NCI-H2029 (cell line): ENCODE results near the gene NPW.
"Not testable (repeated sequence)": the region's sequence is repeated elsewhere in the genome, so short reads cannot be mapped to it uniquely, and the experiment has no call there.

Source experiments
- DNase-seq: peaks from one replicate; lab custom pipeline; 2025; lab: John Stamatoyannopoulos, UW

The NPW gene

DNA sequence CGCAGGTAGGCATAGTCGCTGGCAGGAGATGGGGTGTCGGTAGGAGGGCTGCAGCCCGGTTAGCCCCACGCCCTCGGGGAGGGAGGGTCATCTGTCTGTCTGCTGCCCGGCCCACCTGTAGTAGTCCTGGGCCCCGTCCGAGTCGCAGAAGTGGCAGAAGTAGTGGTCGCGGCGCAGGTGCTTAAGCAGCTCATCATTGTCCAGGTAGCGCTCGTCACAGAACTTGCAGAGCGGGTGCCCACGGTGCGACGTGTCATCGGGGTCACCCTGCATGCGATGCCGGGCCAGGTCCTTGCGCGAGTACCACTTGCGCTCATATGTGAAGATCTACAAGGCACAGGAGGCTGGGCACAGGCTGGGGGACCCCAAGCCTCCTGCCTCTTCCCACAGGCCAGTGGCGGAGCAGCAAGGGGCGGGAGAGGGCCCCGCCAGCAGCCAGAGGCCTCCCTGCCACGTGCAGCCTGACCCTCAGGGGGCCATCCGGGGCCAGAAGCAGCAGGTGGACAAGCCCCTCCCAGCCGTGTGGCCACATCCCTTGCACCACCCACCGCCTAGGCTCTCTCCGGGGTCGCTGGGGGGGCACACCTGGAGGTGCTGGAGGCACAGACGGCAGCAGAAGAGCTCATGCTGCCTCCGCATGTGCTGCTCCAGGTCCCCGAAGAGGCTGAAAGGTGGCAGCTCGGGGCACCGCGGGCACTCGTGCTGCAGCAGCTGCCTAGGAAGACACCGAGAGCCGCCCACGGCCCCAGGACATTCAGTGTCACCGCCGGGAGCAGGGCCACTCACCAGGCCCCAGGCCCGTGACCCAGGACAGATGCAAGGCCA lies 17.0 kb upstream of the NPW start:
- DNase-seq = no peak

DNA sequence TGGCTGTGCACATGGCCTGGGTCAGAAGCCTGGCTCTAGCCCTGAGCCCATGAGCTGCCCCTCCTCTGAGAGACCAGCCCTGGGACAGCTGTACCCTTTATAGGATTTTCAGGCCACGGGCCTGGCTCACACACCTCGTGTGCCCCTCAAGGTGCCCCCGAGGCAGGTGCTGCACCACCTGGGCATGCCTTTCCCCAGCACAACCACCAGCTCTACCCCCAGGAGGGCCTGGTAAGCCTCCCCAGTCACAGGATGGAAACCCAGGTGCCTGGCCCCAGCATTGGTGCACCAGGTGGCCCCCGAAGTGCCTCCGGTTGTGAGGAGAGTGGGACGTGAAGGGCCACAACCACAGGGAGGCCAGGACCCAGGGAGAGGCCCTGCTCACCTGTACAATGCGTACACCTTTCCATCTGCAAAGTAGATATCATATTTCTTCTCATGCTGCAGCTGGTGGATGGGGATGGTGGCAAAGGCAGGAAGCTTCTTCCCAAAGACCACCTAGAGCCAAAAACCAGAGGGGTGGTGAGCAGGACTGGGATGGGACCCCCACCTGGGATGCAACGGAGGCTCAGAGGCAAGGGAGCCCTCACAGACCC lies 16.3 kb upstream of the NPW start:
- DNase-seq = no peak

DNA sequence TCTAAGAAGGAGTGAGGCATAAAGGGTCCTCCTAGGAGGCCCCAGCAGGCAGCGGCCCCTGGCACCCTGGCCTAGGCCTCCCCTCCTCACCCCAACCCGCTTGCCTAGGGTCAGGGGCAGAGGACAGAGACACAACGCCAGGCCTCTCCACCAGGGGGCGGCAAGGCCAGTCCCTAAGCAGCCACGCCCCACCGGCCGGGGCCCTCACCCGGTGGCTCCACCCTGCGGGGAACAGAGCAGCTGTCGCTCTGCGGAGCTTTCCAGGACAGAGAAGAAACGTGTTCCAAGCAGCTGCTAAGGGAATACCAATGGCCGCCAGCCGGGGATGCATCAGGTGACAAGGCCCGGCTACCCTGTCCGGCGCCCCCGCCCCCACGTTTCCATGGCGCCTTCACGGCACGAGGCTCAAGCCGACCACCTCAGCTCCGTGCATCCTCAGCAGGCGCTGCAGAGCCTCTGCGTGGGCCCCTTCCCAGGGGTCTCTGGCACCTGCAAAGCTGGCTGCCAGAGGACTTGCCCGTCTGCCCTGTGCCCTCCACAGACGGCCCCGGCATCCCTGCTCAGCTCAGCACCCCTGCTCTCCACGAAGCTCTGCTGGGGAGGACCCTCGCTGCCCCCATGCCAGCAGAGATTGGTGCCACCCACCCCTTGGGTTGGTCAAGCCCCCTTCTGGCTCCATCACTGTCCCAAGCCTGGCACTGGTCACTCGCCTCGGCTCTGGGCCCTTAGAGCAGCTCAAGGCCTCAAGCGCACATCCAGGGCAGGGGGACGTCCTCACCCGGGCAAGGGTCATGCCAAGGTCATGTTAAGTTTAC lies 15.6 kb upstream of the NPW start:
- DNase-seq = peak; percentile 87

DNA sequence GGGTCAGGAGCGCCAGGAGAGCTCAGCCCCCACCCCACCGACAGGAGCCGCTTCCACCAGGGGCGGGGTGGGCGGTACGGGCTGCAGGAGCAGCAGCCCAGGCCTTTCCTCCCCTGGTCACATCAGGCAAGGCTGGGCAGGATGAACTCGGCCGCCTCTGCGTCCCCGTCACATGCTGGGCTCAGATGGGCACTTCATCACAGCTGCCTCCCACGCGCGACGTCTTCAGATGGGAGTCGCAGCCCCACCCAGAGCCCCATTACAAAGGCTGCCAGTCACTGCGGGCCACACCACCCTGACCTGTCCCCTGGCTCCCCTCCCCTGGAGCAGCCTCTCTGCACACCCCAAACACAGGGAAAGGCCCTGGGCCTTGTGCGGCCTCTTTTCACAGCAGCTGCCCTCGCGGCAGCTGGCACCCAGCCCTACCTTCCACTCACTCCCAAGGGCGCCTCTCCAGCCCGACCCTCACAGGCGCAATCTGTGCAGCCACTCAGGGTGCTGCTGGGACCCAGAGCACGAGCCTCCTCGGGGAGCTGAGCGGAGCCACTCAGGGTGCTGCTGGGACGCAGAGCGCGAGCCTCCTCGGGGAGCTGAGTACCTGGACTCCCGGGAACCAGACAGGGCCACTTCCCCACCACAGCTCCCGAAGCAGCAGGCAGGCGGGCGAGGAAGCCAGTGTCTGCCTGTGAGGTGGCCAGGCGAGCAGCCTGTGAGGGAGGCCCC lies 14.6 kb upstream of the NPW start:
- no peak for DNase-seq

DNA sequence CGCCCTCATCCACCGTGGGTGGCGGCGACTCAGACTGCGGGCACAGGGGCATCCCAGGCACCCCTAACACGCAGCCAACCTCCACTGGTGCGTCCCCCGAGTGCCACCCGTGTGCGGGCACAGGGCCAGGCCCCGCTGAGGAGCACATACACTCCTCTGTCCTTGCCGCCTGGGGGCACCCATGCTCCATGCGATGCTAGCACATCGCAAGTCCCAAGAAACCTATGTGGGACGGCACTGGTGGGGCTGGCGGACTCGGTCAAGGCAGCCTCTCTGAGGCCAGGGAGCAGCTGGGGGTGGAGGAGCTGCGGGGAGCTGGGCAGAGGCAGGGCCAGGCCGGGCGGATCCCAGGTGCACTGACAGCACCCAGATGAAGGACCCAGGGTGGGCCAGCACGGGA lies 13.9 kb upstream of the NPW start:
- no peak for DNase-seq

DNA sequence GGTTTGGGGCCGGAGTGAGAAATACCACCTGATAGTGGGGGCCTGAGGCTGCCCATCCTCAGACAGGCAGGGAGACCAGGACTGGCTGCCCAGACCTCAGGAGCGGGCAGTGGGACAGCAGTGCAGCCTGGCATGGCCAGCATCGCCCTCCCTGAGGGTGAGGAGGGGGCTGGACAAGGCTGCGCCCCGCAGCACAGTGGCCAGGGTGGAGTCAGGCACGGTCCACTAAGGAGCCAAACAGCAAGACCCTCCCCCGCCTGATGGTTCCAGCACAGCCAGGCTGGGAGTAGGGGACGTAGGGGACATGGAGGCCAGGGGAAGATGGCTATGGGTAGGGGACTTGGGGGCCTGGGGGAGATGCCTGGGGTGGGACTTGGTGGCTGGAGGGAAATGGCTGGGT lies 13.3 kb upstream of the NPW start:
- DNase-seq = no peak

DNA sequence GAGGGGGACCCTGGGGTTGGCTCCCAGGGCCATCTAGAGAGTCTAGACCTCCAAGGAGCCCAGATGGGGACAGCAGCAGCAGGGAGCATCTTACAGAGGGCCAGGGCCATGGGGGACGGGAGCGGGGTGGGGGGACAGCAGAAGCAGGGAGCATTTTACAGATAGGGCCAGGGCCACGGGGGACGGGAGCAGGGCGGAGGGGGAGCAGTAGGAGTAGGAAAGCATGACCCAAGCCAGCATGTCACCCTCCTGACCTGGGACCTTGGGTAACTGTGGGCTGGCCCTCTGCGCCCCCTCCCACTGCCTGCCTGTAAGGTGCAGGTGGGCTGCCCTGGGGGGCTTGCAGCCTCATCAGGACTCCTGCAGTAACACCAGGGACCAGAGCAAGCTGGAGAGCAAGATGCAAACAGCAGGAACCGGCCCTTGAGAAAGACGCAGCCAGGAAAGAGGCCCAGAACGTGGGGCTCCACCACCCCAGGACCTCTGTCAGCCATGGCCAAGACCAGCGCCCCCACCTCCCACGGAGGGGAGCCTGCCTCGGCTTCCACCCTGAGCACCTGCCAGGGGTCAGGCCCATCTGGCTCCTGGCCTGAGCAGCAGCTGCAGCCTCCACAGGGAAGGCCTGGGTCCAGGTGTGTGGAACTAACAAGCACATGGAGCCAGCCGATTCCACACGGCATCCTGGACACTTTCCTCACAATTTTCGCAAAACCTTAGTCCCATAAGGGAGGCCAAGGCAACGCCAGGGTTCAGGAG lies 12.3 kb upstream of the NPW start:
- no peak for DNase-seq

GRCh38 chr16:2008009-2008526 lies 11.5 kb upstream of the NPW start:
- DNase-seq = peak; percentile 83

DNA sequence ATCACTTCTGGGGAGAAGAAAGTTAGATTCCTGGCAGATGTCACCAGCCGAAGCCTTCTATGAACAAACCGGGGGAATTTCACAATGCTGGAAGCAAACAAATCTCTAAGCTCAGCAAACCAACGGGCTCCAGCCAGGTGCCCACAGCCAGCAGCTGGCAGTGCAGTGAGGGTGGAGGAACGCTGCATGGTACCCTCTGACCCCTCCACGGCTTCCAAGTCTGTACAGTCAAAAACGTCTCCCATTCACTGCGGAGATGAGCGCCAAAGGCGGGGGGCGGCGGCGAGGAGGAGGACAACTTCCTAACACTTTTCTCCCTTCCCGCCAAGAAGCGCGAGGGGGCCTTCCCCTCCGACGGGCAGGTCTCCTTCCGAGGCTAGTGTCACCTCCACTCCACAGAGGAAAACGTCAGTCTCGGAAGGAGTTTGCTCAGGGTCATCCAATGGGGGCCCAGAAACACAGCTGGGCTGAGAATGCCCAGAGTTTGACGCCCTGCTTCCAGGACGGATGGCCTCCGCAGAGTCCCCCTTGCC lies 10.9 kb upstream of the NPW start:
- no peak for DNase-seq

DNA sequence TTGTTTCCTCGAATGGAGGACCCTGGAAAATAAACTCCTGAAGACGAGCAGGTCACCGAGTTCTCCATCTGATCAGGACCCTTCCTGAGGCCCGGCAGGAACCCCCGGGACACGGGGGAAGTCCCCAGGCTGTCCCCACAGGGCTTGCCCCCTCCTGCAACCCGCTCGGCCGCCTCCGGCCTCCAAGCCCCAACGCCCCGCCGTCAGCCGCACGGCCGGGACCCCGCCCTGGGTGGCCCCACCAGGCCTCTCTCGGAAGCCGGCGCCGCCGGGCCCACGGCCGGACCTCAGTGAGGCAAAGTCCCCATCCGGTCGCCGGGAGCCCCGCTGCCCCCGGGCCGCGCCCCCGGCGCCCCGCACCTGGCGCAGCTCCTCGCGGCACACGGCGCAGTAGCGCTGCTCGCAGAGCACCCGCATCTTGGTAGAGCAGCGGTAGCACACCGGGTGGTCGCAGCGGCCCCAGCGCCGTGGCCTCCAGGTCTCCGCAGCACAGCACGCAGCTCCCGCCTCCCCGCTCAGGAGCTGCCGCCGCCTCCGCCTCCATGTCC lies 10.3 kb upstream of the NPW start:
- DNase-seq = no peak

DNA sequence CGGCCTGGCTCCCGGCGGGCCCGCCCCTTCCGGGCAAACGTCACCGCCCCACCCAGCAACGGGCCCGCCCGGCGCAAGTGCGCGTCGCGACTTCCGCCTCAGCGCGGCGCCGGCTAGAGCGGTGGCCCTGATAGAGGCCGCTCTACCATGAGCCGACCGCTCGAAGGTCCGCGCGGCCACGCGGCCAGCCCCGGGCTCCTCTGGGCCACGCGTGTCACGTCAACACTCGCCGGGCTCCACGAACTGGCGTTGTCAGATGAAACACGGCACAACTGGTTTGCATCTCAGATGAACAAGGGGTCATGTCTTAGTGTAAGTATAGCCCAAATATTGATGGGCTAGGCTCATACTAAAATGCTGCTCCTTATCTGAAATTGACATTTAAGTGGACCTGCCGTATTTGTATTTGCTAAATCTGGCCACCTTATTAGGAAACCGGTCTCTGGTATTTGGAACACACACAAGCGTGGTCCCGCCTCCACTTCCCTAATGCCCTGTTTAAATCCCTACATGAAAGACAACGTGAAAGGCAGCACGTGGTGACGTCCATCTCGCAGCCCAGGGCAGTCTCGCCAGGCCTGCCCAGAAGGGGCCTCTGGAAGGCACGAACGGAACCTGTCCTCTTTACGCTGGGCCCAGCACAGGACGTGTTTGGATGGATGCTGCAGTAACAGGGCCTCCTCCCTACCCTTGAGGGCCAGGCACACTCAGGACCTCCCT lies 9.6 kb upstream of the NPW start, which contains the start of gene ZNF598:
Gene ZNF598, minus strand, starts transcription at position 31 of the 720 bp plus-strand sequence.
- DNase-seq = peak; percentile 81

DNA sequence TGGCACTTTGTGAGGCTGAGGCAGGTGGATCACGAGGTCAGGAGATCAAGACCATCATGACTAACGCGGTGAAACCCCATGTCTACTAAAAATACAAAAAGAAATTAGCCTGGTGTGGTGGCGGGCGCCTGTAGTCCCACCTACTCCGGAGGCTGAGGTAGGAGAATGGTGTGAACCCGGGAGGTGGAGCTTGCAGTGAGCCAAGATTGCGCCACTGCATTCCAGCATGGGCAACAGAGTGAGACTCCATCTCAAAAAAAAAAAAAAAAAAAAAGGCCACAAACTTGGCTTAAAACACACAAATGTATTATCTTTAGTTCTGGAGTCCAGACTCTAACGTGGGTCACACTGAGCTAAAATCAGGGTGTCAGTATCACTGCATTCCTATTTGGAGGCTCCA lies 7.9 kb upstream of the NPW start:
- not testable (repeated sequence) for DNase-seq

DNA sequence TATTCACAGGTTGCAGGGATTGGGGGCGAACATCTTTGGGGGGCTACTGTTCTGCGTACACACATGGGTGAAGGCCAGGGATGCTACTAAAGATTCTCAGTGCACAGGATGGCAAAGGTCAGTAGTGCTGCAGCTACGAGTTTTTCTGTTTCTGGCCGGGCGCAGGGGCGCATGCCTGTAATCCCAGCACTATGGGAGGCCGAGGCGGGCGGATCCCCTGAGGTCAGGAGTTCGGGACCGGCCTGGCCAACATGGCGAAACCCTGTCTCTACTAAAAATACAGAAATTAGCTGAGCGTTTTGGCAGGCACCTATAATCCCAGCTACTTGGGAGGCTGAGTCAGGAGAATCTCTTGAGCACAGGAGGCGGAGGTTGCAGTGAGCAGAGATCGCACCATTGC lies 6.1 kb upstream of the NPW start:
- no peak for DNase-seq

DNA sequence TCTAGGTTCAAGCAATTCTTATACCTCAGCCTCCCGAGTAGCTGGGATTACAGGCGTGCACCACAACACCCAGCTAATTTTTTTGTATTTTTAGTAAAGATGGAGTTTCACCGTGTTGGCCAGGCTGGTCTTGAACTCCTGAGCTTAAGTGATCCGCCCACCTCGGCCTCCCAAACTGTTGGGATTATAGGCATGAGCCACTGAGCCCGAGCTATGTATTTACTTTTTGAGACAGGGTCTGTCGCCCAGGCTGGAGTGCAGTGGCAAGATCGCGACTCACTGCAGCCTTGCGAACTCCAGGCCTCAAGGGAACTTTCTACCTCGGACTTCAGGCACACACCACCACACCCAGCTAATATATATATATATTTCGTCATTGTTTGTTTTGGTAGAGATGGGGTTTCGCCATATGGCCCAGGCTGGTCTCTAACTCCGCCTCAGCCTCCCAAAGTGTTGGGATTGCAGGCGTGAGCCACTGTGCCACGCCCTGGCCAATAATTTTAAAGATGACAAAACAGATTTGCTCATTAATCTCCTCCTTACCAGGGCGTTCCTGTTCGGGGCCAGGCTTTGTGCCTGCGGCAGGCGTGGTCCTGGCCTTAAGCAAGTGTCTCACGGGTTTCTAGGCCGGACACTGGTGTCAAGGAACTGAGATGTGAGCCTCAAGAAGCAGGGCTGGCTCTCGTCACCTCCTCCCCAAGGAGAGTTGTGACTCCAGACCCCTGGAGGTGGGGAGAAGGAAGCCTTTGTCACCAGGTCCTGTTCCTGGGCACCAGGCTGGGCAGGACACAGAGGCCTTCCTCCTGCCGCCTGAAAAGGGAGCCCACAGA lies 4.3 kb upstream of the NPW start:
- no peak for DNase-seq

DNA sequence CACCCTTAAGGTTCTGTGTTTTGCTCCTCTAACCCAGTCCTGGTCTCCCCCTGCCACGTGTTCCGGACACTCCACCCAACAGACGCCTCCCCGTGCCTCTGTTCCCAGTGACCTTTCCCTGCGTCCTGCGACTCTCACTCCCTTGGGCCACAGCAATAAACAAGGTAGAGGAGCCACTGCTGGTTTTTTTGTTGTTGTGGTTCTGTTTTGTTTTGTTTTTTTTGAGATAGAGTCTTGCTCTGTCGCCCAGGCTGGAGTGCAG lies 3.7 kb upstream of the NPW start:
- no peak for DNase-seq

- no peak for DNase-seq
These were observed 3.1 kb upstream of the NPW start for GRCh38 chr16:2016407-2016922.

DNA sequence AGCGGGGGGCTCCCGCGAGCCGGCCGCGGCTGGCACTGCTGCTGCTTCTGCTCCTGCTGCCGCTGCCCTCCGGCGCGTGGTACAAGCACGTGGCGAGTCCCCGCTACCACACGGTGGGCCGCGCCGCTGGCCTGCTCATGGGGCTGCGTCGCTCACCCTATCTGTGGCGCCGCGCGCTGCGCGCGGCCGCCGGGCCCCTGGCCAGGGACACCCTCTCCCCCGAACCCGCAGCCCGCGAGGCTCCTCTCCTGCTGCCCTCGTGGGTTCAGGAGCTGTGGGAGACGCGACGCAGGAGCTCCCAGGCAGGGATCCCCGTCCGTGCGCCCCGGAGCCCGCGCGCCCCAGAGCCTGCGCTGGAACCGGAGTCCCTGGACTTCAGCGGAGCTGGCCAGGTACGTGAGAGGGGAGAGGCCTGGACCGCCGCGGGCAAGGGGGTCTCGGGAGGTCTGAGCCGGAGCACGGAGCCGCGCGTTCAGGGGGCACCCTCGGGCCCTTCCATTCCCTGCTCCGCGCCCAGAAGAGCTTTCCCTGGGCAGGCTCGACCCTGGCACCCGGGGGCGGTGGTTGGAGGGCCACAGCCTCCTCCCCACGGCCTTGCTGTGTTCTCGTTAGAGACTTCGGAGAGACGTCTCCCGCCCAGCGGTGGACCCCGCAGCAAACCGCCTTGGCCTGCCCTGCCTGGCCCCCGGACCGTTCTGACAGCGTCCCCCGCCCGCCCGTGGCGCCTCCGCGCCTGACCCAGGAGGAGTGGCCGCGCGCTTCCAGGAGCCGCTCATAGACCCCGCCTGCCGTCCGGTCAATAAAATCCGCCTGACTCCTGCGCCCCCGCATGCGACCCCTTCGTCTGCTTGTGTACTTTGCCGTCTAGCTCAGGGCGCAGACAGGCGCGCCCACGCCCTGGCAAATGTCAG lies 591 bp downstream of the NPW start:
- no peak for DNase-seq

DNA sequence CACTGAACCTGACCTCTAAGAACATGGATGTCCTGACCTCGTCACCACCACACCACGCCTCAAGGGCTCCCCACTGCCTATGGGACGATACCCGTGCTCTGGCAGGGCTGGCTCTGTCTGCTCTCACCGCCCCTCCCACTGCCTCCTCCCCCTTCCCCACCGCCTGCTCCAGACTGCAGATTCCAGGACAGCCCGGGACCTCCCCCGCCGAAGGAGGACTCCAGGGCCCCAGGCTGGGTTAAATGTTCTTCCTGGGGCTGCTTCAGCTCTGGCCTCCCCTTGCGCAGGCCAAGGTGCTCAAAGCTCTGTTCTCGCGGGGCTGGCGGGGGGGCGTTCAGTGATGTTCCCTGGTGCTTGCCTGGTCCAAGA lies 3.1 kb downstream of the NPW start:
- DNase-seq = no peak
